Measurements from ENCODE around the gene HADHA. TPM values are rescaled to one million over a fixed set of nuclear protein-coding genes. Genes with fewer than 3 reads are reported as not detected.

Gene HADHA
- total and polyA plus RNA-seq, 2 donors (not counting 1 experiment from before 2014, with no cell fraction given), result 155 to 162 TPM

DNA sequence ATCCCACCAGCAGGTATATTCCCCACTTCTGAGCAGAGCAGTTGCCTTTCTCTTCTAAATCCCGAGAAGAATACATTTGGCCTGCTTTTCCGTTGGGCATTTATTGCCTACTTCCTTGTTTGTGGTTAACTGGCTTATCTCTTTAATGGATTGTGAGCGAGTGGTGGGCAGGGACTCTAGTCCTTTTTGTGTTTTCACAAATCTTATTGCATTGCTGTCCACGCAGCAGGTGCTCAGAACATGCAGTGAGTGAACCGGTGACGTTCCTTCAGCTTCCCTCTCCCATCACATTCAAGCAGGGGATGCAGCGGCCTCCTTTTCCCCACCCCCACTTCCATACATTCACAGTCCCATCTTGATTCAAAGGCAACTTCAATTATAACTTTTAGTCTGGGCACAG is 100.4 kb downstream of the HADHA start:
- no peak for DNase-seq (ENCODE audit: low read depth in 2 of 2)
- H3K79me2 ChIP-seq (ENCODE audit: control insufficient read depth, insufficient read depth, low read length), result no peaks in the 10 kb centered on the region
- H3K27me3 ChIP-seq (ENCODE audit: control insufficient read depth, insufficient read depth, low read length), result no peaks in the 10 kb centered on the region
- no peak overlapping the region for H3K9ac ChIP-seq (ENCODE audit: insufficient read depth, low read length)
- no peaks in the 10 kb centered on the region for H3K4me1 ChIP-seq (ENCODE audit: control insufficient read depth, extremely low read depth, insufficient read depth, low read length)
- H4K20me1 ChIP-seq (ENCODE audit: control insufficient read depth, extremely low read depth, insufficient read depth, low read length), result no peaks in the 10 kb centered on the region
- TF ChIP-seq EZH2 (IDR thresholded peaks at IDR 0.05; ENCODE audit: low read length, missing control alignments), result no peak
- TF ChIP-seq, protein P1, sequence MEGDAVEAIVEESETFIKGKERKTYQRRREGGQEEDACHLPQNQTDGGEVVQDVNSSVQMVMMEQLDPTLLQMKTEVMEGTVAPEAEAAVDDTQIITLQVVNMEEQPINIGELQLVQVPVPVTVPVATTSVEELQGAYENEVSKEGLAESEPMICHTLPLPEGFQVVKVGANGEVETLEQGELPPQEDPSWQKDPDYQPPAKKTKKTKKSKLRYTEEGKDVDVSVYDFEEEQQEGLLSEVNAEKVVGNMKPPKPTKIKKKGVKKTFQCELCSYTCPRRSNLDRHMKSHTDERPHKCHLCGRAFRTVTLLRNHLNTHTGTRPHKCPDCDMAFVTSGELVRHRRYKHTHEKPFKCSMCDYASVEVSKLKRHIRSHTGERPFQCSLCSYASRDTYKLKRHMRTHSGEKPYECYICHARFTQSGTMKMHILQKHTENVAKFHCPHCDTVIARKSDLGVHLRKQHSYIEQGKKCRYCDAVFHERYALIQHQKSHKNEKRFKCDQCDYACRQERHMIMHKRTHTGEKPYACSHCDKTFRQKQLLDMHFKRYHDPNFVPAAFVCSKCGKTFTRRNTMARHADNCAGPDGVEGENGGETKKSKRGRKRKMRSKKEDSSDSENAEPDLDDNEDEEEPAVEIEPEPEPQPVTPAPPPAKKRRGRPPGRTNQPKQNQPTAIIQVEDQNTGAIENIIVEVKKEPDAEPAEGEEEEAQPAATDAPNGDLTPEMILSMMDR (conservative IDR thresholded peaks at IDR 0.05 in 1 of 2, IDR thresholded peaks at IDR 0.05 in 1 of 2; ENCODE audit: low read depth in 1 of 2, low read length in 2 of 2), result no peak
- H3K27ac ChIP-seq (ENCODE audit: insufficient read depth, low read length), result no peak overlapping the region
- no peak overlapping the region for H3K4me3 ChIP-seq (replicated peaks in 1 of 4; ENCODE audit: control extremely low read depth in 1 of 4, insufficient read depth in 1 of 4, low read depth in 3 of 4, low read length in 4 of 4)
- H3K9me3 ChIP-seq (ENCODE audit: control insufficient read depth, insufficient read depth, low read depth, low read length), result no peaks in the 10 kb centered on the region
- no peak overlapping the region for H3K4me2 ChIP-seq (ENCODE audit: extremely low read depth, insufficient read depth, low read length)
- H2AFZ ChIP-seq (ENCODE audit: low read length), result no peak overlapping the region
- H3K36me3 ChIP-seq (ENCODE audit: control insufficient read depth, insufficient read depth, low read length), result no peaks in the 10 kb centered on the region

DNA sequence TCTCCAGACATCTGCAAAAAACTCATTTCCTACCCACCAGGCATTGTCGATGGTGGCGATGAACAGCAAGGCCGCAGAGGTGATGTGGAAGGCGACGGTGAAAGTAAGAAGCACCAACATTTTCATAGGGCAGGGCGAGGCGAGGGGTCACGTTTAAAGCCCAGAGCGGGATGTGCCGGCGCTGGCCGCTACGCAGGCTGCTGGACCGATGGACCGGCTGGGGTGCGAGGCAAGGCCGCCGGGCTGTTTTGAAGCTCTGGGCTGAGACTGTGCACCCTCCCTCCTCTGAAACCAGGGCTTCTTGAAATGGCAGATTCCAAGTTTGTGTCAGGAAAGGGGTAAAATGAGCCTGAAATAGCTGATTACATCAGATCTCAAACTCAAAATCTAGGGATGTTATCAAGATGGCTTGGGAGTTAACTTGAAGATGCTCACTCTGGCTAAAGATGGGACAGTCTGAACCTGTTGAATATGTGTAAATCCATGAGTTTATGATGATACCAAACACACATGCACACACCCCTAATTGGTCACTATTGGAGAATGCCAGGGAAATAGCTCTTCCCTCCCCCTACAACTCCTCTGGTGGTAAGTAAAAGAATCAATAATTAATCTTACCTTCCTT is 103.2 kb downstream of the HADHA start:
- TF ChIP-seq EZH2 (IDR thresholded peaks at IDR 0.05; ENCODE audit: low read length, missing control alignments), result no peak
- TF ChIP-seq, protein P1 (conservative IDR thresholded peaks at IDR 0.05 in 1 of 2, IDR thresholded peaks at IDR 0.05 in 1 of 2; ENCODE audit: low read depth in 1 of 2, low read length in 2 of 2), result no peak
- Histone ChIP-seq H3K79me2 (ENCODE audit: control insufficient read depth, insufficient read depth, low read length) (no peaks in the 10 kb centered on the region), H2AFZ (ENCODE audit: low read length) (no peak overlapping the region), H3K27ac (ENCODE audit: insufficient read depth, low read length) (no peak overlapping the region), H3K36me3 (ENCODE audit: control insufficient read depth, insufficient read depth, low read length) (no peaks in the 10 kb centered on the region), H3K4me2 (ENCODE audit: extremely low read depth, insufficient read depth, low read length) (no peak overlapping the region), H3K4me3 (replicated peaks in 1 of 4; ENCODE audit: control extremely low read depth in 1 of 4, insufficient read depth in 1 of 4, low read depth in 3 of 4, low read length in 4 of 4) (no peak overlapping the region), H3K27me3 (ENCODE audit: control insufficient read depth, insufficient read depth, low read length) (no peaks in the 10 kb centered on the region), H3K4me1 (ENCODE audit: control insufficient read depth, extremely low read depth, insufficient read depth, low read length) (no peaks in the 10 kb centered on the region), H3K9me3 (ENCODE audit: control insufficient read depth, insufficient read depth, low read depth, low read length) (no peaks in the 10 kb centered on the region), H3K9ac (ENCODE audit: insufficient read depth, low read length) (no peak overlapping the region), H4K20me1 (ENCODE audit: control insufficient read depth, extremely low read depth, insufficient read depth, low read length) (no peaks in the 10 kb centered on the region)
- DNase-seq (ENCODE audit: low read depth in 2 of 2), result no peak

Other genes starting within 250 kb of the HADHA start
- 94.1 and 105 TPM in 2 replicates for gene RAB10, start 210.5 kb downstream of the HADHA start, total RNA-seq
- gene RAB10, start 210.5 kb downstream of the HADHA start, polyA plus RNA-seq, result 253 and 255 TPM in 2 replicates
- gene GAREM2, start 71.5 kb downstream of the HADHA start, total RNA-seq, result 0.66 and 0.77 TPM in 2 replicates
- 1.6 TPM in 2 replicates for gene GAREM2, start 71.5 kb downstream of the HADHA start, polyA plus RNA-seq
- 129 and 130 TPM in 2 replicates for gene HADHB, start 307 bp upstream of the HADHA start, total RNA-seq
- 137 and 151 TPM in 2 replicates for gene HADHB, start 307 bp upstream of the HADHA start, polyA plus RNA-seq
- gene SELENOI, start 101.5 kb upstream of the HADHA start, total RNA-seq, result 13.1 and 18.8 TPM in 2 replicates
- 10.1 and 11.9 TPM in 2 replicates for gene SELENOI, start 101.5 kb upstream of the HADHA start, polyA plus RNA-seq
- gene ADGRF3, start 102.2 kb upstream of the HADHA start, total RNA-seq, result under 0.01 TPM in 1 of 2 replicates, not detected in the other
- gene ADGRF3, start 102.2 kb upstream of the HADHA start, polyA plus RNA-seq, result 0.06 and 0.24 TPM in 2 replicates
- under 0.01 and 0.26 TPM in 2 replicates for gene DRC1, start 157.3 kb upstream of the HADHA start, total RNA-seq
- gene DRC1, start 157.3 kb upstream of the HADHA start, polyA plus RNA-seq, result 0.10 and 0.14 TPM in 2 replicates
- not detected in 2 replicates for gene OTOF, start 233.5 kb upstream of the HADHA start, total RNA-seq
- not detected in 2 replicates for gene OTOF, start 233.5 kb upstream of the HADHA start, polyA plus RNA-seq